HG02970 (cell line): ENCODE measurements around the gene CACNA1A.
"Not testable (repeated sequence)": the region's sequence is repeated elsewhere in the genome, so short reads cannot be mapped to it uniquely, and the experiment has no call there.

Experiments used
- ATAC-seq: cut with Tn5 transposase; IDR thresholded peaks from one replicate; pipeline ENCODE4 v1.9.1; 2021; ENCODE audit warnings: mild to moderate bottlenecking, moderate library complexity, moderate number of reproducible peaks; ENCODE audit not compliant: unreplicated experiment, low FRiP score

The CACNA1A gene

GRCh38 chr19:13373599-13373998, 132.7 kb downstream of the CACNA1A start:
- no peak for ATAC-seq

- ATAC-seq = no peak
Measured at GRCh38 chr19:13370948-13371347, 135.3 kb downstream of the CACNA1A start.

- ATAC-seq = no peak
Measured at GRCh38 chr19:13366529-13367143, 139.6 kb downstream of the CACNA1A start.

DNA sequence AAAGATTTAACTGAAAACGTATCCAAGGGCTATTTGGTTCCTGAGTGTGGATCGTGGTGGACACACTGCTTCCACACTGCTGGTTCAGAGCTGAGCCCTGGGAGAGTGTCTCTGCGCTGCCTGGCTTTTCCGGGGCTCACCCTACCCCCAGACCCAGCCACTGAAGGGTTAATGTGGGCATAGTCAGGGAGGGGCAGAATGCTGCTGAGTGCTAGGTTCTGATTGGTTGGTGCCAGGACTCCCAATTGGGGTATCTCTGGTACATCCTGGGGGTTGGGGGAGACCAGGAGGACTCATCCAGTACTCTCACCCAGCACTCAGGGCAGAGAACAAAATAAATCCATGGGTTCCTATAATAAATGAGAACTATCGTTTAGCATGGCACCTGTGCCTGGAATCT, 142.3 kb downstream of the CACNA1A start:
- ATAC-seq = no peak

DNA sequence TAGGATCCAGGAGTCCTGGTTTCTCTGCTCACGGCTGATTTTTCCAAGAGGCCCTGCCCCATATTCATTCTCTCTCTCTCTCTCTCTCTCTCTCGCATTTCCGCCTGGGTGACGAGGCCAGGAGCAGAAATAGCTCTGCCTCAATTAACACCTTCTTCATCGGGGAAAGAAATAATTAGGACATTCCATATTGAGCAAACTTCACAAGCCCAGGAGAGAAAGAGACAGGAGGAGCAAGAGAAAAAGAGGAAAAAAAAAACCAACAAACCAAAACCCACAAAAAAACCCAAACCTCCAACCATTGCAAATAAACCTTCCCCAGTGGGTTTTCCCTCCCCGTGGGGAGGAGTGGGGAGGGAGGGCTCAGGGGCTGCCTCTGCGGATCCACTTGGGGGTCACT, 143.0 kb downstream of the CACNA1A start:
- no peak for ATAC-seq

- ATAC-seq = no peak
Measured at GRCh38 chr19:13362668-13363067, 143.6 kb downstream of the CACNA1A start.

DNA sequence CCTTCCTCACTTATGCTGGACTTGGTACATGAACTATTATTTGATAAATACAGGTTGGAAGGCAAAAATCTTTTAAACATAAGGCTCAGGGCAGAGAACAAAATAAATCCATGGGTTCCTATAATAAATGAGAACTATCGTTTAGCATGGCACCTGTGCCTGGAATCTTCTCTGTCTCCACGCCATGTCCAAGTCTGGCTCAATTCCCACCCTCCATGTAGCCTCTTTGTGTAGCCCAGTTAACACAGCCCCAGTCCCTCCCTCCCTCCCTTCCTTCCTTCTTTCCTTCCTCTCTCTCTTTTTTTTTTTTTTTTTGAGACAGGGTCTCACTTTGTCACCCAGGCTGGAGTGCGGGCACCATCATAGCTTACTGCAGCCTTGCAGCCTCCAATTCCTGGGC, 144.6 kb downstream of the CACNA1A start:
- ATAC-seq = not testable (repeated sequence)

GRCh38 chr19:13356686-13357280, 149.5 kb downstream of the CACNA1A start:
- no peak for ATAC-seq

GRCh38 chr19:13356185-13356584, 150.1 kb downstream of the CACNA1A start:
- no peak for ATAC-seq

DNA sequence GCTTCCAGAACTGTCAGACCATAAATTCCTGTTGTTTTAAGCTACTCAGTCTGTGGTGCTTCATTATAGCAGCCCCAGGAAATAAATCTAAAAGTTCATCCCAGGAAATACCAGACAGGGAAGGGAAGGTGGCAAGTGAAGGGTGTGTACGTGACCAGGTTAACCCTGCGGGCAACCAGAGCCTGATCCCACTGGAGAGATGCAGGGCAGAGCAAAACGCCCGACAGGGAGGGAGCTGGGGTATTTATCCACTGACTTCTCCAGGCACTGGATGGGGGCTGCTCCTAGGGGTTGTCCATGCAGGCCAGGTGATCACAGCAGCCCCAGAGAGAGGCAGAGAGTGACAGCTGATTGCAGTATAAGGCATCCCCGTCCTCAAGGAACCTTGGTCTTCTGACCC, 150.9 kb downstream of the CACNA1A start:
- ATAC-seq = no peak

DNA sequence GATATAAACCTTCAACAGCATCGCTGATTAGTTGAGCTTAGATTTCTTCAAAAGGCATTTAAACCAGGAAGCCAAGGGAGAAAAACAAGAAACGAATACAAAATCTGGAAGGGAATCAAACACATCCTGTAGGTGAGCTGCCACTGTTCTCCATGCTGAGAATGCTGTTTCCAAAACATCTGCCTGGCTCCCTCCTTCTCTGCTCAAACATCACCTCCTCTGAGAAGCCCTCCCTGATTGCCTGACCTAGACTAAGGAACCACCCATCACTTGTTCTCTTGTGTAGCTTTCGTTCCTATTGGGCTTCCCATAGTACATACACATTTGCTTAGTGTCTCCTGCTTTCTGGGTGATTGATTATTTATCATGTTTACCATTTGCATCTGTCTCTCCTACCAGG, 152.7 kb downstream of the CACNA1A start:
- no peak for ATAC-seq

DNA sequence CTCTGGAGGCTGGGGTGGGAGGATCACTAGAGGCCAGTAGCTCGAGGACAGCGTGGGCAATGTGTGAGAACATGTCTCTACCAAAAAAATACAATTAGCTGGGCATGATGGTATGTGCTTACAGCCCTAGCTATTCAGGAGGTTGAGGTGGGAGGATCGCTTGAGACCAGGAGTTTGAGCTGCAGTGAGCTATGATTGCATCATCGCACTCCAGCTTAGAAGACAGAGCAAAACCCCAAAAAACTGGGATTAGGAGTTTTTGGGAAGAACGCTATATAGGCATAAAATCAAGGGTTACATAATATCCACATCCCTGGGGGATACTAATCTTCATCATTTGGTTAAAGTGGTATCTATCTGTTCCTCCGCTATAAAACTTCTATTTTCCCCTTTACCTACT, 155.5 kb downstream of the CACNA1A start:
- ATAC-seq = no peak

GRCh38 chr19:13350072-13350471, 156.2 kb downstream of the CACNA1A start:
- no peak for ATAC-seq

GRCh38 chr19:13347367-13347766, 158.9 kb downstream of the CACNA1A start:
- ATAC-seq = no peak

GRCh38 chr19:13343514-13343913, 162.8 kb downstream of the CACNA1A start:
- ATAC-seq = no peak

- no peak for ATAC-seq
Measured at GRCh38 chr19:13342672-13343071, 163.6 kb downstream of the CACNA1A start.

DNA sequence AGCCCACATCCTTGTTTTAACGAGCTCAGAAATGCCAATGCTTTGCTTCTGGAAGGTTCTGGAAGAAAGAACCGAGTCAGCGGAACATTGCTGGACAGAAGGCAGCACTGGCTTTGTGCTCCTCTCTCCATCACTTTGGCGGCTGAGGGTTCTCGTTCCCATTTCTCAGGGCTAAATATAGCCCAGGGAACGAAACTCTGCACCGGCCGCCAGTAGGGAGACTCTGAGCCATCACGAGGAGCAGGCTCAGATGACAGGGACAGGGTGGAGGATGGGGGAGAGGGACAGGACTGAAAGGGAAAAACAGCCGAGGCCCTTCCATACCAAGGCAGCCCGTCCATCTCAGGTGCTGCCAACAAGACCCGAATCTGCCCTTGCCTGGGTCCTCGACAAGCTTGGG, 166.4 kb downstream of the CACNA1A start:
- ATAC-seq = no peak

DNA sequence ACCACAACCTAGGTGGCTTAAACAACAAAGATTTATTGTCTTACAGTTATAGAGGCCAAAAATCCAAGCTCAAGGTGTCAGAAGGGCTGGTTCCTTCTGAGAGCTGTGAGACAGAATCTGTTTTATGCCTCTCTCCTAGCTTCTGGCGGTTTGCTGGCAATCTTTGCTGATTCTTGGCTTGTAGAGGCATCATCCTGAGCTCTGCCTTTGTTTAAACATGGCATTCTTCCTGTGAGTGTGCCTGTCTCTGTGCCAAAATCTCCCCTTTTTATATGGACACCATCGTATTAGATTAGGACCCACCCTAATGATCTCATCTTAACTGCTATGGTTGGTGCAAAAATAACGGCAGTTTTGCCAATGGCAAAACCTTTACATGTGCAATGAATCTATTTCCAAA, 169.1 kb downstream of the CACNA1A start:
- ATAC-seq = no peak

GRCh38 chr19:13334801-13335481, 171.3 kb downstream of the CACNA1A start:
- no peak for ATAC-seq

GRCh38 chr19:13330285-13330684, 176.0 kb downstream of the CACNA1A start:
- no peak for ATAC-seq

- ATAC-seq = no peak
Measured at GRCh38 chr19:13329766-13330165, 176.5 kb downstream of the CACNA1A start.

DNA sequence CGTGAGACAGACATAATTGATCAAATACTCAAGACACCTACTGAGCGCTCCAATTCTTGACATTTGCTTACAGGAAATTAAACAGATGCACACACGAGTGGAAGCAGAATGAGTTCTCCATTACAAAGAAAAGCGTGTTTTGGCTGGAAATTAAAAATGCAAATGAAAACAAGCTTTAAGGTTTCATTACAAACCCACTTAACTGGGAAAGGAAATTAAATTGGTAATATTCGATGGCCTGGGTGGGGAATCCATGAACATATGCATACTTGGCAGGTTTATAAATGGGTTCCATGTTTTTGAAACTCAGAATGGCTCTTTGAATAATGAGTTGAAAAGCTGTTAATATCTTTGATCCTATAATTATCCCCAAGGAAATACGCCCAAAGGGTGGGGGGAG, 178.0 kb downstream of the CACNA1A start:
- no peak for ATAC-seq
